DMS114 treated with DMSO at 0.1 percent for 48 hours (cell line): Measurements from ENCODE around the gene LIG3.
"Not testable (repeated sequence)": the region's sequence is repeated elsewhere in the genome, so short reads cannot be mapped to it uniquely, and the experiment has no call there.

Experiments used
- DNase-seq: peaks from one replicate; lab custom pipeline; 2025; ENCODE audit not compliant: unreplicated experiment; lab: John Stamatoyannopoulos, UW

Gene LIG3

GRCh38 chr17:34998205-34998604, 17.9 kb downstream of the LIG3 start:
- peak; percentile 5 for DNase-seq

GRCh38 chr17:34999456-34999855, 19.1 kb downstream of the LIG3 start:
- DNase-seq, result no peak

DNA sequence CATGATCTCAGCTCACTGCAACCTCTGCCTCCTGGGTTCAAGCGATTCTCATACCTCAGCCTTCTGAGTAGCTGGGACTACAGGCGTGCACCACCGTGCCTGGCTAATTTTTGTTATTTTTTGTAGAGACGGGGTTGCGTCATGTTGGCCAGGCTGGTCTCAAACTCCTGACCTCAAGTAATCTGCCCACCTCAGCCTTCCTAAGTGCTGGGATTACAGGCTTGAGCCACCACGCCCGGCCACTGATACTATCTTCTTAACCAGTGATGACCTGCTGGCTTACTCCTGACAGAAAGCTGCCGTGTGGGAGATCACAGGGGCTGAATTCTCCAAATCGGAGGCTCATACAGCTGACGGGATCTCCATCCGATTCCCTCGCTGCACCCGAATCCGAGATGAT, 20.7 kb downstream of the LIG3 start:
- DNase-seq, result not testable (repeated sequence)

DNA sequence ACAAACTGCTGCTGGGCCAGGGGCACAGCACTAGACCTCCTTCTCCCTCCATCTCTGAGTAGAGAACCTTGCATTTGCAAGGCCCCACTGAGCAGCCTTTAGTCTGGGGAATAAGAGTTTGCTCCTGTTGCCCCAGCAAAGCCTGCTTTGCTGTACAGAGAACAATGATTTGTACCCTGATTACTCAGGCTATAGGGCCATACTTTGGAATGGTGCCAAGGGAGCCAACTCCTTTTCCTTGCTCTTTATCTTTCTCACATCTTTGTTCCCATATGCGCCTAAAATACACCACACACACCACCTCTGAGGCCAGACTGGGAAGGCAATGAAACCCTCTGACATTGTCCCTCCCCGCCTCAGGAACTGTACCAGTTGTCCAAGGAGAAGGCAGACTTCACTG, 21.2 kb downstream of the LIG3 start:
- no peak for DNase-seq

GRCh38 chr17:35002876-35003551, 22.7 kb downstream of the LIG3 start:
- no peak for DNase-seq

DNA sequence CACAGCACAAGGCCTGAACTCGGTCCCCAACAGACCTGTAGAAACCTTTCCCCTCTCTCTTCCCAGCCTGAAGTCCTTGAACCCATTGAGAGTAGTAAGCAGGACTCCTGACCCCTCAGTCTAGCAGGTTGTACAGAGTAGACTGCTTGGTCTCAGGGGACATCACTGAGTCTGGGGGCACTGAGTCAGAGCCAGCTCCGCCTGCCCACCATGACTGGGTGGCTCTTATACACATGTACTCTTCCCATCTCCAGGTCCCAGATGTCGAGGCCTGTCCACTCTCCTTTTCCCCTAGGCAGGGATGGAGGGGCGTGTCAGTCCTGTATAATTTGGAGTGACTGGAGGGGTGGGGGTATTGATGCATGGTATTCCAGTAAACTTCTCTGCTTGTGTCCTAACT, 23.5 kb downstream of the LIG3 start:
- DNase-seq, result no peak

DNA sequence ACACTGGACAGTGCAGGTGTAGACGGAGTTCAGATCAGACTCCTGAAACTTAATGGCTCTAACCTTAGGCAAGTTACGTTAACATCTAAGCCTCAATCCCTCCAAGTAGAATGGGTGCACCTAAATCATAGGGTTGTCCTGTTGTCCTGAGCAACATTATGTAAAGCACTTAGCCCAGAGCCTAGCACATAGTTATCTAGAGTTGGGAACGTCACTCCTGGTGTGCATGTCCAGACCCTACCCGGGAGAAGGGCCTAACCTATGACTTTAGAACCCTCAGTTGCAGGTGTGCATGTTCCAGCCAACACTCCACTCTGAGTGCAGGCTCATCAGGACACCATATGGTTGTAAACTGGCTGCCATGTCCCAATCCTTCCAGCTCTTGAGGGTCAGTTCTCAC, 26.0 kb downstream of the LIG3 start:
- DNase-seq, result no peak

DNA sequence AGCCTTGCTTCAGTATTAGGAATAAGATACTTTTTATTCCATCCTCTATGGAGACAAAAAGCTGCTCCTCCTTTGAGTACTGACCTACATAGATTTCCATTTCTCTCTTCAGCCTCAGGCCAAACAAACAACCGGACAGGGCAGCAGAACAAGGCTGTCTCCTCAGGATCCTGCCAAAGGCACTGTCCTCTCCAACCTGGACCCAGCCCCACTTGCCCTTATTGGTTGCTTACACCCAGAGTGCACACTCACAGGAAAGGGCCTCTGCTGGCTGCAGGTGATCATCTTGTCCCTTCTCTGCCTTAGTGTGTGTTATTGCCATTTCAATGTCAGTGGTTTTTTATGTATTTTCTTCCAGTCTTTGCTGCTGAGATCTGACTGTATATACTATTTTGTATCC, 26.6 kb downstream of the LIG3 start:
- no peak for DNase-seq

DNA sequence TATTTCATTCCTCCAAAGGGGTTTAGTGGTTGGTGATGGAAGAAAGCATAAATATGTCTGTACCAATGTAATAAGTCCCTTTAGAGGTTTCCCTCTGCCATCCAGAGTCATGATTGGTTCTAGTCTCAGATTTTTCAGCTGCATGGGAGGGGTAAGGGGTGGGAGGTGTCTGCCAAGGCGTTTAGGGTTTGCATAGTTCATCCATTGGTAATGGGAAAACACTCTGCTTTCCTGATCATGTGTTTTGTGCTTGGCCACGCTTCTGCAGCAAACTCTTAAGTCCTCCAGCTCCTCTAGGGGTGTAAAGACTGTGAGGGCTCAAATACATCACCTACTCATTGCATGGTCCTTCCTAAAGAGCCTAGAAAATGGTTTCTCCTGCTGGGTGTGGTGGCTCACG, 29.8 kb downstream of the LIG3 start:
- no peak for DNase-seq

DNA sequence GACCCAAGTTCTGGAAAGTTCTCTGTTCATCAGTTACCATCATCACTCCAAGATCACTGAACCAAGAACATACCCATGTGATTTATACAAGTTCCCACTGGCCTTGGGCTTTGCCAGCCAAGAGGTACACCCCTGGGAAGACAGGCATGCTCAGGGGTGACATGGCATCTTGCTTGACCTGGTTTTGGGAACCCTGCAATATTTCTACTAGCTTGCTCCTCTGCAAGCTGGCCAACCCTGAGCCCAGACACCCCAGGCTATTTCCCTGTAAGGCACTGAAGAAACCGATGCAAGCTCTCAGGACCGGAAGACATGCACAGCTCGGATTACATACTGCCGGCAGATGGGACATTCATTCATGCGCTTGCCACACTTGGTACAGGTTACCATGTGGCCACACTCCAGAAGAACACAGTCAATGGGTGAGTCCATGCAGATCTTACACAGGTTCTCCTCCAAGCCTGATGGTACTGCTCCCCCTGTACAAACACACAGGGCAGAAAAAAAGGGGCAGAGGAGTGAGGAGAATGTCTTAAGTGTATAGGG, 31.4 kb downstream of the LIG3 start:
- no peak for DNase-seq

- no peak for DNase-seq
Measured at GRCh38 chr17:35016369-35016768, 36.1 kb downstream of the LIG3 start.

DNA sequence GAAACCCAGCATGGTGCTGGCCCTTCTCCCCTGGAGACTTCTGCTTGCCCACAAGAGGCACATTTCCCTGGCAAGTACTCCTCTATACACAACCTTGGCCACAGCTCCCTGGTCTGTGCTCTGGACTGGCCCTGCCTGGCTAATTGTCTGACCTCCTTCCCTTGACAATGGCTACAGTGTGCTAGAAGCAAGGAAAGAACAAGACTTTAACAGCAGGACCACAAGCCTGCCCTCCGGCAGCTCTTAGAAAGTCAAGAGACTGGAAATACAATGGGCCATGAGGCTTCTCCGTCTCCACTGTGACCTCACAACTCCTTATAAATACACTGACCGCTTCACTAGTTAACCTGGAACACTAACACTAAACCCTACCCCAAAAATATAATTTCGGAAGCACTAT, 36.7 kb downstream of the LIG3 start:
- DNase-seq, result no peak

DNA sequence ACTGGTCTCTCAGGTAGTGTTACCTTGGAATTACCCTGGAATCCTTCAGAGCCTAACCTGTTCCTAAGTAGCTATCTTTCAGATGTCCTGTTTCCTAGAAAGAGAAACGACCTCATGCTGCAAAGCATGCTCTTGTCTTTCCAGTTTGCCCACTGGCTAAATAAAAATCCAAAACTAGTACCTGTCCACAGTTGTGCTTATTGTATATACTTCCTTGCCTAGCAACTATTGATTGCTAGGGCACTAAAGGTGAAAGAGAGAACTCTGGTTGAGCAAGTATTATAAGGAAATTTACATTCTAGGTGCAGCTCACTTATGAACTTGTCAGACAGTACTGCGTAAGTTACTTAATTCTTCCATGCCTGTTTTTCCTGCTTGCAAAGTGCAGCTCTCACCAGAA, 38.5 kb downstream of the LIG3 start:
- no peak for DNase-seq

DNA sequence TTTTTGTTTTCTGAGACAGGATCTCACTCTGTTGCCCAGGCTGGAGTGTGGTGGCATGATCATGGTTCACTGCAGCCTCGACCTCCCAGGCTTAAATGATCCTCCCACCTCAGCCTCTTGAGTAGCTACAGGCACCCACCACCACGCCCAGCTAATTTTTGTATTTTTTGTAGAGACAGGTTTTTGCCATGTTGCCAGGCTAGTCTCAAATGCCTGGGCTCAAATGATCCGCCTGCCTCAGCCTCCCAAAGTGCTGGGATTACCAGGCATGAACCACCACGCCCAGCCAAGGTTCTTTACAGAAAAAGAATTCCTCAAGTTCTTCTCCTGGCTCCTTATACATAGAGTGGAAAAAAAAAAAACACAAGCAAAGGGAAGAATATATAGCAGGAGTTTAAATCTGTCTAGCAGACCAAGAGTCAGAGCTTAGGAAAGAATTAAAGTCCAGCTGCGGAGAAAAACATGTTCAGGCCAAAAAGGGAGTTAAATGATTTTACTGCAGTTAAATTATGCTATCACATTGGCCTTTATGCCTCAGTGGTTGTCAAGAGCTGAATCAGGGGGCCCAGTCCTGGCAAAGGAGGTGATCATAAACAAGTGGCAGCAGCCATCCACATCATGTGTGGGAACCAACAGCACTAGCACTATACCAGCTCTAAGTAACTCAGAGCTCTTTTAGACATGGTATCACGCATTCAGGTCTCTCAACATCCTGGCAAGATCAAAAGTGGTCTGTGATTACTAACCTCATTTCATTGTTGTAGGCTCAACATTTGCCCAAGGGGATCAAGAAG, 39.3 kb downstream of the LIG3 start:
- no peak for DNase-seq

GRCh38 chr17:35021520-35022380, 41.4 kb downstream of the LIG3 start:
- DNase-seq, result no peak

GRCh38 chr17:35022536-35023063, 42.3 kb downstream of the LIG3 start:
- no peak for DNase-seq

GRCh38 chr17:35023538-35023937, 43.2 kb downstream of the LIG3 start:
- DNase-seq, result no peak

DNA sequence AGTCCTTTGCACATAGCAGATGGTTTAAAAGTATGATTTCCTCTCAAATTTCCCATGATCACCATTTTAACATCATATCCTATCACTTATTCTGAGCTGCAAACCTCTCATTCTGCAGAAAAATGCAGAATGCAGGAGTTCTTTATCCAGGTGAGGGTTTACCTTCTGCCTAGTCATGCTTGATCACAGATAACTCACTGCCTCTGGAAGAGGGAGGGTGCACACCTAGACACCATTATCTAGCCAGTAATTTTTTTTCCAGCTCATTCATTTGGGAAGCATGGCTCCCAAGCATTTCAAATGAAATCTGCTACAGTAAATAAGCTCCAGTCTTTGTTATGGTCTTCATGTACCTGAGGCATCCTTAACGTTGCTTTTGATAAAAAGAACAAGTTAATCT, 45.2 kb downstream of the LIG3 start:
- no peak for DNase-seq

GRCh38 chr17:35028097-35028496, 47.8 kb downstream of the LIG3 start:
- not testable (repeated sequence) for DNase-seq

DNA sequence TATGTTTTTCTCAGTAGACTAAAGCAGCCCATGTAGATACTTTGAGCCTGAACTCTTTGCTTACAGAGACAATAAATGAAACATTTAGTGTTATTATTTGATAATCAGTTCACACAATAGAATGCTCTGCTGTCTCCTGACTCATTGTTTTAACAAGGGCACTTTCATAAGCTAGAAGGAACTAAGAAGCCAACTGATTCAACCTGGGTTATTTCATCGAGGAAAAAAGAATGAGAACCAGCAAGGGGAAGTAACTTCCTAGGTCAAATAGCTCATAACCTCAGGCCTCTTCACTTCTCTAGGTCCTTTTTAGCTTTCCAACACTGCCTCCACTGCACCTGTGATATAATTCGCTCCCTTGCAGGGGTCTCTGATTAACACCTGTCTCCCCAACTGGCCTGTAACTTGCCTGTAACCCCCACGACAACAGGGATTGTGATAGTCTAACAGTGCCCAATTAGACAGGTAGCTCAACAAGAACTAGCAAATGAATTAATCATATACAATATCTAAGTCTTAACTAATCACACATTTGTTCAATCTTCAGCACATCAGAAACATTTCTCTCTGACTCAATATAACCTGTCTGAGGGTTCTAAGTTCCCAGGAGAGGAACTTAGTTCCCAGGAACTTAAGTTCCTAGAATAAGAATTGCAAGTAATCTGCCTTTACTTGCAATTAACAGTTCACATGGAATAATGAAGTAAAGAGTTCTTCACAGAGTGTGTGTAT, 48.4 kb downstream of the LIG3 start:
- DNase-seq, result no peak

GRCh38 chr17:35030780-35031179, 50.5 kb downstream of the LIG3 start:
- no peak for DNase-seq
